CD4-positive, alpha-beta T cell treated with Interleukin-4 for 4 hours (primary cell): ENCODE measurements around the gene SMPX.
A peak's percentile ranks its signal among the peaks of the same experiment; 100 is the strongest.
"Not testable (repeated sequence)": the region's sequence is repeated elsewhere in the genome, so short reads cannot be mapped to it uniquely, and the experiment has no call there.

ENCODE experiments used
- DNase-seq: peaks from one replicate; pipeline ENCODE4 v3.0.0-alpha.2; 2020

SMPX gene

DNA sequence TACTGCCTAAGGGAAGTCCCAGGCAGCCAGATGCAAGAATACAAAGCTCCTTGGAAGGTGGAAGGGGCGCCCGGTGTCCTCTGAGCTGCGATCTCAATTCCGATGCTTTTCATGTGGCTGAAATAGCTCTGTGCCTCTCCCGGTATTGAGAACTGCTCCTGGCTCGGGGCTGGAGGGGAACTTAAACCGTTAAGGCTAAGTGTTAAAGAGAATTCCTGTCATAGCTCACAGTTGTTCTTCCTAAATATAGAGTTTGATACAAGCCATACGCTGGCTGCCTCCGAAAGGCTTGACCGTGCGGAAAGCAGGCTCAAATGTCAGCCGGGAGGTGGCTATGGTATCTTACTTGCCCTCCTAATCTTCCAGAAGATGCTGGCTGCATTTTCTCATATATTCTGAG is at the start of gene SMPX:
Gene SMPX, minus strand, starts transcription at position 157 of the 400 bp plus-strand sequence. CDS start 3,826 bp downstream, outside the sequence.
- DNase-seq, result no peak

- no peak for DNase-seq
These were observed 48.8 kb upstream of the SMPX start for GRCh38 chrX:21806691-21807090.

GRCh38 chrX:21802839-21803238 is 44.9 kb upstream of the SMPX start:
- no peak for DNase-seq

DNA sequence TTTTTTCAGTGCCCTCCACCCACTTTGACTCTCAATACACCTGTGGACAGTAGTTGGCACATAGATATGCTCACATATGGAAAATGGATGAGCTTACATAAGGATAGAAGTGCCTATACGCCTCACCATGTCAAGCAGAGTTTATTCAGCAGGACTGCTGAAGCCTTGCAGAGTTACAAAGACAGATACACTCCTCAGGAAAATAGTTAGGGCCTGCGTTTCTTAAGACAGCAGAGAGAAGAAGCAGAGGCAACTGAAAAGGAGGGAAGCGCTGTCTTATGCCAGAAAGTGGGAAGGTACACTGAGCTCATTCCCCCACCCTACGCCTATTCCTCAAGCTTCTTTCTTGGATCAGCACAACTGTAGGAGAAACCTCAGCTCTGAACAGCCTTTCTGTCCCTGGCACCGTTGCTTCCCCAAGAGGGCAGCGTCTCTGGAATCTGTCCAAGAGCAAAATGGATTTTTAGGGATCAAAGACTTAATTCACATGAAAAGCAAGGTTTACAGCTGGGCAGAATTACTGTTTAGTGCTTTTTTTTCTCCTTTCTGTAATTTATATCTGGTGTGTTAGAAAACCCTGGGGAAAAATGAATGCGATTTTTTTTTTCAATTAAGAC is 44.2 kb upstream of the SMPX start:
- no peak for DNase-seq

- DNase-seq, result no peak
These were observed 42.4 kb upstream of the SMPX start for GRCh38 chrX:21800344-21800770.

GRCh38 chrX:21799767-21800166 is 41.9 kb upstream of the SMPX start:
- DNase-seq, result no peak

- no peak for DNase-seq
These were observed 40.8 kb upstream of the SMPX start for GRCh38 chrX:21798677-21799219.

DNA sequence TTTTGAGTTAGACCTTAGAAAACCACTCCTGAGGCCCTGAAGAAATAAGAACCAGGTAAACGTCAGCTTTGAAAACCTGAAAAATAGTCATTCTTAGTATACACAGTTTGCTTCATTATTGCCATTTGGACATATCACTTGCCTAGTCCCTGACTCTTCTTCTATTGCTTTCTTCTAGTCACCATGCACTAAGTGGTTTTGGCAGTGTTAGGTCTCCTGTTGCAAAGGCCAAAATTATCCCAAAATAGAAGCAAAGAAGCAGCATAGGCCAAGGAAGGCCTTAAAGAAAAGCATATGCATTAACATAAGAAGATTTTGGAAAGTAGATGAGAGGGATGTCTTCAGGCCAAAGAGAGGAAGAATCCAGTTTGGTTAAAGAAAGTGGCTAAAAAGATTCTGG is 24.1 kb upstream of the SMPX start:
- DNase-seq, result no peak

DNA sequence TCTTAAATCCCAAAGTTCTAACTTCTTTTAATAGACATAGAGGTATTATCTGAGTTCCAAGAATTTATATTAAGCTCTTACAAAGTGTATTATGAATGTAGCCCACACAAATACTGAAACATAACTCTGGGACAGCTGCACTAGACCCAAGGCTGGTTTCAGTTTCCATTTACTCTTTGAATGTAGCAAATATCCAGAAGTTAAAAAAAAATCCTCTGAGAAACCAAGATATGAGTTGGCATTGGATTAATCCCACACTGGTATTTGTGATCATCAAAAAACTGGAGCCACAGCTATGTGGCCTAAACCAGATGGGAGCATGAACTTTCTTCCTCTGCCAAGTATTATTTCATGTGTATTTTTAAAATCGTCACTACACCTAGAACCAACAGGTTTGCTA is 23.6 kb upstream of the SMPX start:
- DNase-seq, result no peak

GRCh38 chrX:21779095-21779494 is 21.2 kb upstream of the SMPX start:
- DNase-seq, result no peak

GRCh38 chrX:21778236-21778635 is 20.3 kb upstream of the SMPX start:
- no peak for DNase-seq

- DNase-seq, result not testable (repeated sequence)
These were observed 17.2 kb upstream of the SMPX start for GRCh38 chrX:21775128-21775527.

DNA sequence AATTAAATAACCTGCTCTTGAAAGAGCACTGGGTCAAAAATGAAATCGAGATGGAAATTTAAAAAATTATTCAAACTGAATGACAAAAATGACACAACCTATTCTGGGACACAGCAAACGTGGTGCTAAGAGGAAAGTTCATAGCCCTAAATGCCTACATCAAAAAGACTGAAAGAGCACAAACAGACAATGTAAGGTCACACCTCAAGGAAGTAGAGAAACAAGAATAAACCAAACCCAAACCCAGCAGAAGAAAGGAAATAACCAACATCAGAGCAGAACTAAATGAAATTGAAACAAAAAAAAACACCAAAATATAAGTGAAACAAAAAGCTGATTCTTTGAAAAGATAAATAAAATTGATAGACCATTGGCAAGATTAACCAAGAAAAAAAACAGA is 15.1 kb upstream of the SMPX start:
- not testable (repeated sequence) for DNase-seq

GRCh38 chrX:21770631-21771321 is 12.9 kb upstream of the SMPX start:
- DNase-seq, result no peak

DNA sequence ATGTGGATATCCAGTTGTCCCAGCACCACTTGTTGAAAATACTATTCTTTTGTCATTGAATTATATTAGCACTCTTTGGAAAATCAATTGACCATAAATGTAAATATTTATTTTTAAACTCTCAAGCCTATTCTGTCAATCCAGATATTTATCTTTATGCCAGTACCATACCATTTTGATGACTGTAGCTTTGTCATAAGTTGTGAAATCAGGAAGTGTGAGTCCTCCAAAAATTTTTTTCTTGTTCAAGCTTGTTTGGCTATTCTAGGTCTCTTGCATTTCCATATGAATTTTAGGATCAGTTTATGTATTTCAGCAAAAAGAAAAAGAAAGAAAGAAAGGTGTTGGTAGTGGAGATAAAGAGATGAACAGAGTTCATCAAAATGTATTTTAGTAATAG is 8.2 kb upstream of the SMPX start:
- no peak for DNase-seq

GRCh38 chrX:21764008-21764407 is 6.1 kb upstream of the SMPX start:
- DNase-seq, result no peak

GRCh38 chrX:21758488-21758887 is 572 bp upstream of the SMPX start:
- DNase-seq, result no peak

GRCh38 chrX:21756785-21757529 is 959 bp downstream of the SMPX start:
- no peak for DNase-seq

DNA sequence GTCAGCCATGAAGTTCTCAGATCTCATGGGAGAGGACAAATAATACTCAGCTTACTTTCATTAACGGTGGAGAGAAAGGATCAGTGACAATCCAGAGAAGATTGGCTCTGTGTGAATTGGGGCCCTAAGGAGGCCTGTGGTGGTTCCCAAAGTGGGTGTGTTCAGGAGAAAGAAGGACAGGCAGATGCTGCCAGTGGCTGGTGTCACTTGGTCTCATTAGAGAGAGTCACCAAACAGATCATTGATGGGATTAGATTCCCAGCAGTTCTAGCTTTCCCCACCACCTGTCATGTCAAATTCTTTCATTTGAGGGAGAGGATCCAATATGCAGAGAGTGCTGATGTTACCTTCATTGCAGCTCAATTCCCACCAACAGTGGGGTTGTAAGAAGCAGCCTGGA is 8.0 kb downstream of the SMPX start:
- no peak for DNase-seq

GRCh38 chrX:21748235-21748634 is 9.7 kb downstream of the SMPX start:
- no peak for DNase-seq

DNA sequence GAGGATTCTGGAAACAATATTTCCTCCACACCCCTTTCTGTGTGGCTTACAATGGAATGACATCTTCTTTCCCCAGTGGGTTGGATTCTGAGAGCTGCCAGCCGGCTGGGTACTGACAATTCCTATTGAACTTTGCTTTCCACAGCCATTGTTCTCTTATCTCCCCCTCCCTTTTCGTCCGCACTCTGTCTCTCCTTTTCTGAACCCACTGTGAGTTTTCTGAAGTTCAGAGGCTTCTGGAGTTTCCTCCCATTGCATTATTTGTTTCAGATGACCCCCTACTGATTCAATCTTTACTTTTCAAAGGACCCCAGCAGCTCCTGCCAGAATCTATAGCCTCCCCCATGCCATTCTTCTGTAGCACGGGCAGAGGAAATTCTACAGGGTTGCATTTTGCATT is 10.4 kb downstream of the SMPX start:
- DNase-seq, result no peak

- DNase-seq, result peak; percentile 15
These were observed 12.2 kb downstream of the SMPX start for GRCh38 chrX:21745756-21746155.

DNA sequence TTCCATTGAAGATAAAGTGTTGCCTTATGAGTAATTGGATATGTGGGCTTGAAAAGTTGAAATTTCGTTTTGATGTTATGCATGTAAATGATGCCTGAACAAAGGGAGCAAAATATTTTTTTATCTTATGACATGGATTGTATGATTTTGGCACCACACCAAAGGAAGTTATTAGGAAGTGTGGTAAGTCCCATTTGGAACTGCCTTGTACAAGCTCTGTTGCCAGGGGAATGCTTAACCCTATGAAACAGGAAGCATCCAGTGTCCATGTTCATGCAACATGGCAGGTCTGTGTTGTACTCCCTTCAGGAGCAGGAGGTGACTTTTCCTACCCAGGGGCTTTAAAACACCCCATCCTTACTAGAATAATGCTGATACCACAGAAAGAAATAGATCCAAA is 13.2 kb downstream of the SMPX start:
- no peak for DNase-seq

GRCh38 chrX:21744060-21744459 is 13.9 kb downstream of the SMPX start:
- DNase-seq, result no peak
